Activated T-helper 2 cell treated with anti-CD3 and anti-CD28 coated beads, Interferon-gamma antibody, Interleukin-2, Interleukin-4, amounts not matched to agents 10 μg/mL and 5 μg/mL and 100 μg/mL, durations not matched to agents 14 hours and 24 hours and 36 hours (primary cell): ENCODE data around the gene IHH. TPM values are rescaled to one million over a fixed set of nuclear protein-coding genes. Genes with fewer than 3 reads are reported as not detected.

Experiments
- DNase-seq: peaks from one replicate; pipeline ENCODE4 v3.0.0; 2021; ENCODE audit warnings: low spot score
- H3K27ac Mint-ChIP-seq: one replicate; pipeline ENCODE4 v1.8.0; 2021; ENCODE audit warnings: mixed read lengths
- H3K27me3 Mint-ChIP-seq: one replicate; pipeline ENCODE4 v1.8.0; 2021; ENCODE audit warnings: low read depth, mixed read lengths
- H3K36me3 Mint-ChIP-seq: one replicate; pipeline ENCODE4 v1.8.0; 2021; ENCODE audit warnings: low read depth, mixed read lengths
- H3K4me1 Mint-ChIP-seq: one replicate; pipeline ENCODE4 v1.8.0; 2021; ENCODE audit warnings: low read depth, mixed read lengths
- H3K4me3 Mint-ChIP-seq: one replicate; pipeline ENCODE4 v1.8.0; 2021; ENCODE audit warnings: low read depth, mild to moderate bottlenecking, moderate library complexity, mixed read lengths
- H3K9me3 Mint-ChIP-seq: one replicate; pipeline ENCODE4 v1.8.0; 2021; ENCODE audit warnings: mixed read lengths
- intact Hi-C: fragments of 100-400 bp; cut with micrococcal nuclease; formaldehyde crosslinking; loops from one replicate; pipeline ENCODE4 v1.15.1; 2023
- total RNA-seq: library from RNA; stranded (reverse); gene quantifications from 2 replicates; pipeline ENCODE4 v1.2.3, GENCODE V29; 2022

IHH gene
- total RNA-seq, 1 donor from 2014 or later = not detected

GRCh38 chr2:219062081-219062480 is 1.4 kb upstream of the IHH start:
- intact Hi-C loops = loop anchor here (5.0 kb wide), 1 partner anchor 190 kb away; no protein-coding TSS in a partner anchor
- H3K4me1 Mint-ChIP-seq = peaks cover 4% of the 10 kb centered on the region
- no peak overlapping the region for H3K27ac Mint-ChIP-seq

DNA sequence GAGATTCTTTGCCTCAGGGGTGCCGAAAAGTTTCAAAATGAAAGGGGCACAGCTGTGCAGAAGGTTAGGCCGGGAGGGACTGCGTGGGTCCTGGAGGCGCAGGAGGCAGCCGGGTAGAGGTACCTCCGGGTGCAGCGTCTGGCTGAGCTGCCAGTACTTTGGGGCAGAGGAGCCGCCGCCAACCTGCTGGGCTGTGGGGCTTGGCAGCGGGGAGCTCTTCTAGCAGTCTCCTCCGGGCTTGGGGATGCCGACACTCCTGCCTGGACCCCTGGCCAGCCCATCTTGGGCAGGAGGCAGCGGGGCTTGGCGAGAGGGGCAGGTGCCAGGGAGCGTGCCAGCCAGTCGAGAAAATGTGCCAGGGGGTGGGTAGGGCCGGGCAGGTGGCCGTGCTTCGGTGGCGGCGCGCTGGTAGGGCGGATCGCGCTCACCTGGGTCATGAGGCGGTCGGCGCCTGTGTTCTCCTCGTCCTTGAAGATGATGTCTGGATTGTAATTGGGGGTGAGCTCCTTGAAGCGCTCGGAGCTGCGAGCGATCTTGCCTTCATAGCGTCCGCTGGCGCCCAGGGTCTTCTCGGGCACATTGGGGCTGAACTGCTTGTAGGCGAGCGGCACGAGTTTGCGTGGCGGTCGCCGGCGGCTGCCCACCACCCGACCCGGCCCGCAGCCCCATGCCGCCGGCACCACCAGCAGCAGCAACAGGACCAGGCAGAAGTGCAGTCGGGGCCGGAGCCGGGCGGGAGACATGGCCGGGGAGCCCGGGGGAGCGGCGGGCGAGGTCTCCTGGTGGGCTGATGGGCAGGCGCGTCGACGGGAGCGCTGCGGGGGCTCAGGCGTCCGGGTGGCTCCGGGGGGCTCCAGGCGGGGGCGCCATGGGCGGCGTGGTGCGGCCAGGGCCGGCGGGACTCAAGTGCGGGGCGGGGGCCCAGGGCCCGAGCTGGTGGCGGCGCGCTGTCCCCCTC is 717 bp downstream of the IHH start:
- no peak for DNase-seq
- no peak overlapping the region for H3K27ac Mint-ChIP-seq
- intact Hi-C loops = loop anchor here (2.0 to 5.0 kb wide), 5 partner anchors 65 to 237 kb away; no protein-coding TSS in a partner anchor
- no peaks in the 10 kb centered on the region for H3K9me3 Mint-ChIP-seq
- H3K4me3 Mint-ChIP-seq = no peak overlapping the region
- peaks cover 4% of the 10 kb centered on the region for H3K4me1 Mint-ChIP-seq
- no peaks in the 10 kb centered on the region for H3K36me3 Mint-ChIP-seq
- H3K27me3 Mint-ChIP-seq = peaks cover 69% of the 10 kb centered on the region

More at GRCh38 chr2:219062081-219062480, 1.4 kb upstream of the IHH start:
- Mint-ChIP-seq H3K36me3 (no peaks in the 10 kb centered on the region), H3K27me3 (peaks cover 61% of the 10 kb centered on the region), H3K9me3 (no peaks in the 10 kb centered on the region), H3K4me3 (no peak overlapping the region)
- no peak for DNase-seq

- H3K27me3 Mint-ChIP-seq = peaks cover 63% of the 10 kb centered on the region
- H3K4me1 Mint-ChIP-seq = peaks cover 4% of the 10 kb centered on the region
- H3K27ac Mint-ChIP-seq = no peak overlapping the region
- intact Hi-C loops = loop anchor here (2.0 to 5.0 kb wide), 4 partner anchors 65 to 238 kb away; no protein-coding TSS in a partner anchor
- H3K36me3 Mint-ChIP-seq = no peaks in the 10 kb centered on the region
- no peak overlapping the region for H3K4me3 Mint-ChIP-seq
- H3K9me3 Mint-ChIP-seq = no peaks in the 10 kb centered on the region
- no peak for DNase-seq
These were observed 1.4 kb downstream of the IHH start for GRCh38 chr2:219059375-219059724.

GRCh38 chr2:219058541-219059374 is 2.0 kb downstream of the IHH start:
- Mint-ChIP-seq H3K36me3 (no peaks in the 10 kb centered on the region), H3K27ac (no peak overlapping the region), H3K4me1 (peaks cover 4% of the 10 kb centered on the region), H3K9me3 (no peaks in the 10 kb centered on the region), H3K27me3 (peaks cover 59% of the 10 kb centered on the region), H3K4me3 (no peak overlapping the region)
- intact Hi-C loops = loop anchor here (1.0 to 5.0 kb wide), 5 partner anchors 61 to 239 kb away; no protein-coding TSS in a partner anchor
- DNase-seq = no peak

- no peak overlapping the region for H3K27ac Mint-ChIP-seq
- H3K9me3 Mint-ChIP-seq = no peaks in the 10 kb centered on the region
- no peaks in the 10 kb centered on the region for H3K36me3 Mint-ChIP-seq
- H3K27me3 Mint-ChIP-seq = peaks cover 50% of the 10 kb centered on the region
- H3K4me1 Mint-ChIP-seq = peaks cover 4% of the 10 kb centered on the region
- intact Hi-C loops = loop anchor here (1.0 to 5.0 kb wide), 5 partner anchors 61 to 239 kb away; no protein-coding TSS in a partner anchor
- DNase-seq = peak; percentile 65
- no peak overlapping the region for H3K4me3 Mint-ChIP-seq
These were observed 2.8 kb downstream of the IHH start for GRCh38 chr2:219057709-219058540.

DNA sequence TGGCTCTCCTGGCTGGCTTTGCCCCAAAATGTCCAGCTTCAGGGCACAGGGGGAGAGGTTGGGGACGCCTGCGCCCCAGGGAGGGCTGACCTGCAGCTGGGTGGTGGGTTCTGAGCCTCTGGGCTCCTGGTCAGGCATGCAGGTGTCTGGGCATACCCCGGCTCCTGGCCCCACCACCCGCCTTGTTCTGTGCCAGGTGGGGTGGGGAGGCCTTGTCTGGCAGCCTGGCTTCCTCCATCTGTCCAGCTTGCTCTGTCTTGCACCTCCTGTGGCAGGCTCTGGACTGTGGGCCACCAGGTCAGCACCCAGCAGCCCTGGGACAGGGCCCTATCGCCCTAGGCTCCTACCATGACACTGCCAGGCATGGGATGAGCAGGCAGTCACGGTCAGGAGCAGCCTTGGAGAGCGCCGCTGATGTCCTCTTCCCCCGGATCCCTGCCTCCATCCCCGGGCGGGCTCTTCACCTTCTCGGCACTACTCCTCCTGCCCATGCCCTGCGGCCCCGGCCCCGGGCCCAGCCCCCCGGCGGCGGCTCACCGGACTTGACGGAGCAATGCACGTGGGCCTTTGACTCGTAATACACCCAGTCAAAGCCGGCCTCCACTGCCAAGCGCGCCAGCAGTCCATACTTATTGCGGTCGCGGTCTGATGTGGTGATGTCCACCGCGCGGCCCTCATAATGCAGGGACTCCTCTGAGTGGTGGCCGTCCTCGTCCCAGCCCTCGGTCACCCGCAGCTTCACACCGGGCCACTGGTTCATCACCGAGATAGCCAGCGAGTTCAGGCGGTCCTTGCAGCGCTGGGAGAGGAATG is 3.6 kb downstream of the IHH start:
- intact Hi-C loops = loop anchor here (5.0 kb wide), 1 partner anchor 240 kb away; no protein-coding TSS in a partner anchor
- no peaks in the 10 kb centered on the region for H3K36me3 Mint-ChIP-seq
- no peaks in the 10 kb centered on the region for H3K9me3 Mint-ChIP-seq
- H3K4me1 Mint-ChIP-seq = peaks cover 4% of the 10 kb centered on the region
- peaks cover 42% of the 10 kb centered on the region for H3K27me3 Mint-ChIP-seq
- DNase-seq = no peak
- H3K27ac Mint-ChIP-seq = no peak overlapping the region
- H3K4me3 Mint-ChIP-seq = no peak overlapping the region

- H3K4me3 Mint-ChIP-seq = no peak overlapping the region
- no peaks in the 10 kb centered on the region for H3K36me3 Mint-ChIP-seq
- peaks cover 2% of the 10 kb centered on the region for H3K4me1 Mint-ChIP-seq
- peaks cover 37% of the 10 kb centered on the region for H3K27me3 Mint-ChIP-seq
- DNase-seq = no peak
- intact Hi-C loops = loop anchor here (5.0 kb wide), 1 partner anchor 241 kb away; no protein-coding TSS in a partner anchor
- no peak overlapping the region for H3K27ac Mint-ChIP-seq
- no peaks in the 10 kb centered on the region for H3K9me3 Mint-ChIP-seq
These were observed 4.4 kb downstream of the IHH start for GRCh38 chr2:219056176-219056895.

DNA sequence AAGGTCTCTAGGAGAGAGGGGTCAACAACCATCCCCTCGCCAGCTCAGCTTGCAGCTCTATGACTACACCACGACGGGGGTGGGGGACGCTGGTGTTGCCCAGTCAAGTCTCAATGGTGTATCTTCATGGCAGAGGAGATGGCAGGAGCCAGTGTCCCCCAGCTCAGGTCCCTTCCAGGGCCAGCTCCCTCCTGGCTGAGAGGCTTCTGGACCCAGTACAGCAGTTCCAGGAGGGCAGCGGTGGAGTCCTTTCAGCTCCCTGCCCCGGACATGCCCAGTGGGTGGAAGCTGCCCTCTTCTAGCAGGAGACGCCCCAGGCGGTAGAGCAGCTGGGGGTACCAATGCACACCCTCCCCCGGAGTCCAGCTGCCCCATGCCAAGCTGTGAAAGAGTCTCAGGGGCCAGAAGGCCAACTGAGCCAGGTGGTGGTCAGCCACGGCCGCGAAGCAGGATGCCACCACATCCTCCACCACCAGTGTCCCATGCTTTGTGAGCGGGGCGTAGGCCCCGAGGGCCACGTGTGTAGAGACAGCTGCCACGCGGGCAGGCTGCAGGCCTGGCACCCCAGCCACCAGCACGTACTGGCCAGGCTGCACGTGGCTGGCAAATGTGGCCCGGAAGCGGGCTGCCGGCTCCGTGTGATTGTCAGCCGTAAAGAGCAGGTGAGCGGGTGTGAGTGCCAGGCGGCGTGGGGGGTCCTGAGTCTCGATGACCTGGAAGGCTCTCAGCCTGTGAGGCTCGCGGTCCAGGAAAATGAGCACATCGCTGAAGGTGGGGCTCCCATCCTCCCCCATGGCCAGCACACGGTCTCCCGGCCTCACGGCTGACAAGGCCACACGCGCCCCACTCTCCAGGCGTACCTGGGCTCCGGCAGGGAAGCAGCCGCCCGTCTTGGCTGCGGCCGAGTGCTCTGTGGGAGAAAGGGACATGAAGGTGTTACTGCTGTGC is 5.5 kb downstream of the IHH start:
- Mint-ChIP-seq H3K36me3 (no peaks in the 10 kb centered on the region), H3K27me3 (peaks cover 36% of the 10 kb centered on the region), H3K27ac (no peak overlapping the region), H3K9me3 (no peaks in the 10 kb centered on the region), H3K4me1 (peaks cover 1% of the 10 kb centered on the region), H3K4me3 (no peak overlapping the region)
- DNase-seq = no peak
- intact Hi-C loops = loop anchor here (5.0 kb wide), 1 partner anchor 242 kb away; no protein-coding TSS in a partner anchor

GRCh38 chr2:219049282-219049681 is 11.4 kb downstream of the IHH start:
- Mint-ChIP-seq H3K27ac (no peak overlapping the region), H3K27me3 (peaks cover 24% of the 10 kb centered on the region), H3K4me3 (no peak overlapping the region), H3K36me3 (no peaks in the 10 kb centered on the region), H3K9me3 (no peaks in the 10 kb centered on the region), H3K4me1 (no peaks in the 10 kb centered on the region)
- DNase-seq = no peak
- intact Hi-C loops = no loop called here

- Mint-ChIP-seq H3K27me3 (peaks cover 38% of the 10 kb centered on the region), H3K27ac (no peak overlapping the region), H3K4me1 (peaks cover 3% of the 10 kb centered on the region), H3K9me3 (no peaks in the 10 kb centered on the region), H3K4me3 (no peak overlapping the region), H3K36me3 (no peaks in the 10 kb centered on the region)
- intact Hi-C loops = no loop called here
- DNase-seq = no peak
These were observed 14.7 kb downstream of the IHH start for GRCh38 chr2:219045937-219046550.
